ENCODE results near the gene KDM4D.

KDM4D gene

GRCh38 chr11:94998285-94998684 is 24.8 kb downstream of the KDM4D start:
- Histone ChIP-seq H3K4me3 (ENCODE audit: low read depth, low read length) (no peak overlapping the region), H3K9me3 (ENCODE audit: insufficient read depth, low read depth, low read length) (peaks cover 4% of the 10 kb centered on the region), H3K36me3 (ENCODE audit: control insufficient read depth in 1 of 2, insufficient read depth in 2 of 2, low read length in 2 of 2) (no peaks in the 10 kb centered on the region), H2BK12ac (ENCODE audit: low read length) (no peak overlapping the region), H3K14ac (ENCODE audit: low read length) (no peak overlapping the region), H4K12ac (ENCODE audit: low read depth, low read length) (no peak overlapping the region), H4K8ac (ENCODE audit: low read depth, low read length) (no peak overlapping the region), H3K9ac (ENCODE audit: low read length) (no peak overlapping the region), H3K18ac (ENCODE audit: low read length) (no peak overlapping the region), H3K79me1 (ENCODE audit: low read length) (no peaks in the 10 kb centered on the region), H3K4me1 (ENCODE audit: control insufficient read depth in 1 of 2, insufficient read depth in 2 of 2, low read length in 2 of 2) (no peaks in the 10 kb centered on the region), H3K23ac (ENCODE audit: low read length) (no peak overlapping the region), H3K4ac (ENCODE audit: low read depth, low read length) (no peak overlapping the region), H2AK5ac (ENCODE audit: low read length) (no peak overlapping the region), H3K27ac (ENCODE audit: low read depth, low read length) (no peak overlapping the region), H2BK5ac (ENCODE audit: low read depth, low read length, poor library complexity) (no peak overlapping the region), H2AFZ (ENCODE audit: insufficient read depth, low read length, poor library complexity) (no peak overlapping the region), H3K4me2 (ENCODE audit: low read length) (no peak overlapping the region), H4K91ac (ENCODE audit: low read depth, low read length) (no peak overlapping the region), H3K27me3 (ENCODE audit: insufficient read depth, low read length) (no peaks in the 10 kb centered on the region), H2BK120ac (ENCODE audit: insufficient read depth, low read length, poor library complexity) (no peak overlapping the region), H3K79me2 (ENCODE audit: control insufficient read depth, insufficient read depth, low read length, poor library complexity) (no peaks in the 10 kb centered on the region)
- no peak for DNase-seq
- no CpG with 5 or more reads among the region's 13 CpGs for WGBS (ENCODE audit: extremely low coverage, insufficient coverage, insufficient read length)

GRCh38 chr11:95003716-95004115 is 30.2 kb downstream of the KDM4D start:
- no peak overlapping the region for H4K12ac ChIP-seq (ENCODE audit: low read depth, low read length)
- no peaks in the 10 kb centered on the region for H3K4me1 ChIP-seq (ENCODE audit: control insufficient read depth in 1 of 2, insufficient read depth in 2 of 2, low read length in 2 of 2)
- no peak overlapping the region for H2BK12ac ChIP-seq (ENCODE audit: low read length)
- no peak overlapping the region for H2AK5ac ChIP-seq (ENCODE audit: low read length)
- H3K4me2 ChIP-seq (ENCODE audit: low read length), result no peak overlapping the region
- no peak for DNase-seq
- H4K8ac ChIP-seq (ENCODE audit: low read depth, low read length), result no peak overlapping the region
- H3K27ac ChIP-seq (ENCODE audit: low read depth, low read length), result no peak overlapping the region
- no peak overlapping the region for H3K9ac ChIP-seq (ENCODE audit: low read length)
- no peak overlapping the region for H2AFZ ChIP-seq (ENCODE audit: insufficient read depth, low read length, poor library complexity)
- H3K4me3 ChIP-seq (ENCODE audit: low read depth, low read length), result no peak overlapping the region
- no peak overlapping the region for H3K23ac ChIP-seq (ENCODE audit: low read length)
- no peak overlapping the region for H2BK120ac ChIP-seq (ENCODE audit: insufficient read depth, low read length, poor library complexity)
- H3K79me1 ChIP-seq (ENCODE audit: low read length), result no peaks in the 10 kb centered on the region
- H3K36me3 ChIP-seq (ENCODE audit: control insufficient read depth in 1 of 2, insufficient read depth in 2 of 2, low read length in 2 of 2), result no peaks in the 10 kb centered on the region
- no peak overlapping the region for H4K91ac ChIP-seq (ENCODE audit: low read depth, low read length)
- H3K4ac ChIP-seq (ENCODE audit: low read depth, low read length), result no peak overlapping the region
- no peaks in the 10 kb centered on the region for H3K79me2 ChIP-seq (ENCODE audit: control insufficient read depth, insufficient read depth, low read length, poor library complexity)
- H3K27me3 ChIP-seq (ENCODE audit: insufficient read depth, low read length), result no peaks in the 10 kb centered on the region
- no peak overlapping the region for H3K14ac ChIP-seq (ENCODE audit: low read length)
- H3K18ac ChIP-seq (ENCODE audit: low read length), result no peak overlapping the region
- H3K9me3 ChIP-seq (ENCODE audit: insufficient read depth, low read depth, low read length), result no peaks in the 10 kb centered on the region
- H2BK5ac ChIP-seq (ENCODE audit: low read depth, low read length, poor library complexity), result no peak overlapping the region

- Histone ChIP-seq H2BK120ac (ENCODE audit: insufficient read depth, low read length, poor library complexity) (no peak overlapping the region), H3K27me3 (ENCODE audit: insufficient read depth, low read length) (no peaks in the 10 kb centered on the region), H2AK5ac (ENCODE audit: low read length) (no peak overlapping the region), H3K4ac (ENCODE audit: low read depth, low read length) (no peak overlapping the region), H3K18ac (ENCODE audit: low read length) (no peak overlapping the region), H3K9me3 (ENCODE audit: insufficient read depth, low read depth, low read length) (no peaks in the 10 kb centered on the region), H3K36me3 (ENCODE audit: control insufficient read depth in 1 of 2, insufficient read depth in 2 of 2, low read length in 2 of 2) (no peaks in the 10 kb centered on the region), H3K79me1 (ENCODE audit: low read length) (no peaks in the 10 kb centered on the region), H4K12ac (ENCODE audit: low read depth, low read length) (no peak overlapping the region), H2BK12ac (ENCODE audit: low read length) (no peak overlapping the region), H3K79me2 (ENCODE audit: control insufficient read depth, insufficient read depth, low read length, poor library complexity) (no peaks in the 10 kb centered on the region), H2BK5ac (ENCODE audit: low read depth, low read length, poor library complexity) (no peak overlapping the region), H4K91ac (ENCODE audit: low read depth, low read length) (no peak overlapping the region), H3K27ac (ENCODE audit: low read depth, low read length) (no peak overlapping the region), H3K23ac (ENCODE audit: low read length) (no peak overlapping the region), H3K9ac (ENCODE audit: low read length) (no peak overlapping the region), H2AFZ (ENCODE audit: insufficient read depth, low read length, poor library complexity) (no peak overlapping the region), H4K8ac (ENCODE audit: low read depth, low read length) (no peak overlapping the region), H3K4me3 (ENCODE audit: low read depth, low read length) (no peak overlapping the region), H3K4me1 (ENCODE audit: control insufficient read depth in 1 of 2, insufficient read depth in 2 of 2, low read length in 2 of 2) (no peaks in the 10 kb centered on the region), H3K14ac (ENCODE audit: low read length) (no peak overlapping the region), H3K4me2 (ENCODE audit: low read length) (no peak overlapping the region)
- no CpG with 5 or more reads among the region's 1 CpG for WGBS (ENCODE audit: extremely low coverage, insufficient coverage, insufficient read length)
- DNase-seq, result no peak
Observed at GRCh38 chr11:95005642-95006041, 32.1 kb downstream of the KDM4D start.

GRCh38 chr11:95011376-95011775 is 37.9 kb downstream of the KDM4D start:
- H2AK5ac ChIP-seq (ENCODE audit: low read length), result no peak overlapping the region
- H3K27me3 ChIP-seq (ENCODE audit: insufficient read depth, low read length), result no peaks in the 10 kb centered on the region
- H4K91ac ChIP-seq (ENCODE audit: low read depth, low read length), result no peak overlapping the region
- H4K8ac ChIP-seq (ENCODE audit: low read depth, low read length), result no peak overlapping the region
- H3K18ac ChIP-seq (ENCODE audit: low read length), result no peak overlapping the region
- H3K9ac ChIP-seq (ENCODE audit: low read length), result no peak overlapping the region
- no peak for DNase-seq
- no peaks in the 10 kb centered on the region for H3K79me2 ChIP-seq (ENCODE audit: control insufficient read depth, insufficient read depth, low read length, poor library complexity)
- H3K14ac ChIP-seq (ENCODE audit: low read length), result no peak overlapping the region
- no peak overlapping the region for H4K12ac ChIP-seq (ENCODE audit: low read depth, low read length)
- H2BK120ac ChIP-seq (ENCODE audit: insufficient read depth, low read length, poor library complexity), result no peak overlapping the region
- no peaks in the 10 kb centered on the region for H3K4me1 ChIP-seq (ENCODE audit: control insufficient read depth in 1 of 2, insufficient read depth in 2 of 2, low read length in 2 of 2)
- no peak overlapping the region for H2AFZ ChIP-seq (ENCODE audit: insufficient read depth, low read length, poor library complexity)
- no peak overlapping the region for H3K4me3 ChIP-seq (ENCODE audit: low read depth, low read length)
- no peak overlapping the region for H3K23ac ChIP-seq (ENCODE audit: low read length)
- H3K4me2 ChIP-seq (ENCODE audit: low read length), result no peak overlapping the region
- no peak overlapping the region for H2BK12ac ChIP-seq (ENCODE audit: low read length)
- H2BK5ac ChIP-seq (ENCODE audit: low read depth, low read length, poor library complexity), result no peak overlapping the region
- peaks cover 2% of the 10 kb centered on the region for H3K9me3 ChIP-seq (ENCODE audit: insufficient read depth, low read depth, low read length)
- H3K27ac ChIP-seq (ENCODE audit: low read depth, low read length), result no peak overlapping the region
- no peaks in the 10 kb centered on the region for H3K36me3 ChIP-seq (ENCODE audit: control insufficient read depth in 1 of 2, insufficient read depth in 2 of 2, low read length in 2 of 2)
- no peak overlapping the region for H3K4ac ChIP-seq (ENCODE audit: low read depth, low read length)
- no peaks in the 10 kb centered on the region for H3K79me1 ChIP-seq (ENCODE audit: low read length)

All from trophoblast cell (in vitro differentiated cells and primary cell).